NCI-H524 treated with DMSO at 0.1 percent for 48 hours (cell line): Measurements from ENCODE around the gene CLIC3.

Experiments
- DNase-seq: peaks from one replicate; lab custom pipeline; 2025; lab: John Stamatoyannopoulos, UW

Gene CLIC3

DNA sequence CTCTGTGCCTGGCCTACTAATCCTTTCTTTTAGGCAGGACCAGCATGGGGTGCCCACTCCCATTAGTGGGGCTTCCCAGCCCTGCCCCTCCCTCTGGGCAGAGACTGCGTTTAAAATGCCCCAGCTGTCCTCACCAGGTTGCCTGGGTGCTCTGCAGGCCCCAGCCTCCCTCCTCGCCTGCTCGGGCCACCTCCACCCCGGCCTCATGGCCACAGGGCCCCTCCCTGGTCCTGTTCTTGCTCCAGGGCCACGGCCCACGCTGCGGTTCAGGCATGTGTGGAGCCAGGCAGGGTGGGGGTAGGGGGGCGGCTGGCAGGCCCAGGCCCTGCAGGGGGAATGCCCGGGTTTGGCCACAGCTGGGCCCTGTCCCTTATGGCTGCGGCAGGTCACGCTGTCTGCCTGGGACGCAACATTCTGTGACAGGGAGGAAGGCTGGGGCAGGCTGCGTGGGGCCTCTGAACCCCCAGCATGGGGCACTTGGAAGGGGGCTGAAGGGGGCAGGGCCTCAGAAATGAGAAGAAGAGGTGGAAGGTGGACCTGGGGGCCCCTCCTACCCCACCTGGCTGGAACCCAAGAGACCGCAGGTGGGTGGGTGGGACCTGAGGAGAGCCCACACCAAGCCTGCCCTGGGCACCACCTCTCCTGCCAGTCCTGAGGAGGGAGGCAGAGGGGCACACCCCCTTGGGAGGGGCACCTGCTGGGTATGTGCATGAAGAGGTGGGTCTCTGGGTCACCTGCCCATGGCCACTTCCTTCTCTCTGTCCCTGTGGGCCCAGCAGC lies 44.6 kb downstream of the CLIC3 start, which contains the start of gene LCN12:
Gene LCN12, plus strand, starts transcription at position 733 of the 780 bp plus-strand sequence. CDS start 55 bp downstream, outside the sequence.
- no peak for DNase-seq

DNA sequence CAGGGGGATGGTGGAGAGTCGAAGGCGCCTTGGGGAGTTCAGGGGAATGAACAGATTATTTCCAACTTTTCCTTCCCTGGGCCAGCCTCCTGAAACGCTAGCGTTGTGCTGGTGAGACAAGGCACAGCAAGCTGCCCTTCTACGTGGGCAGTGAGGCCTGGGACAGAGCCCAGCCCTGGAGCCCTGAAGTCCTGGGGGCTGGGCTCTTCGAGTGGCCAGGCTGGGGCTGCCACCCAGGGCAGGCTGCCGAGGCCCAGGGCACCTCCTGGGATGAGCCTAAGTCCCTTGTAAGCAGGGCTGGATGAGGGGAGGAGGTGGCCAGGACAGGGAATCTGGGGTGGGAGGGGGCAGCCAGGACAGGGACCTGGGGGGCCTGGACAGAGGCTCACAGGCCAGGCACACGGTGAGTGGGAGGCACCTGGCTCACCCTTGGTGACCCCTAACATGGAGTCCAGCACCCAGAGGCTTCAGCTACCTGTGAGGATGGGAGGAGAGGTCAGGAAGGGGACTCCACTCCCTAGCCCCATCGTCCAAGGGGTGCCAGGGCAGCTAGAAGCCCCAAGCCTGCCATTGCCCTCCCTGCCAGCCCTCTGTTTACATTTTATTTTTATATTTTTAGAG lies 45.6 kb downstream of the CLIC3 start:
- no peak for DNase-seq

DNA sequence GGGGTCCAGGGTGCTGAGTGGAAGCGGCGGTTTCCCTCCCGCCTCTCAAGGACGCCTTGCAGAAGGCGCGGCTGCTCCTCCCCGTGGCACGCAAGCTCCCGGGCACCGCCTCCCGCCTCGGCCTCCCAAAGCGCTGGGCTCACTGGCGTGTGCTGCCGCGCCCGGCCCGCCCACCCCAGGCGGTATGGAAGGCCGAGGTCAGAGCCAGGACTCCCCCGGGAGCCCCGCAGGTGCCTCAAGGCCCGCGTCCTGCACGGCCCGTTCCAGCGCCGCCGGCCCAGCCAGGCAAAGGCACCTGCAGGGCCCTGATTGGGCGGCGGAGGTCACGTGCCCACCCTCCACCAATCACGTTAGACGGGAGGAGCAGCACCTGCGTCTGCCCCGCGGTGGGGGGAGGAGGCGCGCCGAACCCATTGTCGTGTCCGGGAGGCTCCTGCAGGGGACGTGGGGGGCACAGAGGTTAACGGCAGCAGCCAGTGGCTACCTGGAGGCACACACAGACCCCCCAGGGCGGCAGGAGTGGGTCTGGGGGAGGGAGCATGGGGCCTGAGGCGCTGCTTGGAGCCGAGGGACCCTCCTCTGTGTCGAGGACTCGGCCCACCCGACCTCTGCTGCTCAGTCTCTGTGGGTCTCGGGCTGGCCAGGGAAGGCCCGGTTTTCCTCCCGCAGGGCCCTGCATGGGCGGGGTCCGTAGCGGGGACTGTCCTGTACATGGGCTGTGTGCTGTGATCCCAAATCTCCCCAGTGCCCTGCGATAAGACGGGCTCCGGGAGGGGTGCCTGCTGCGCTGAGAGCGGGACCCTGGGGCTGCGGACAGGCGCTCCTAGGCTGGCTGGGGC lies 46.3 kb downstream of the CLIC3 start:
- peak; percentile 43 for DNase-seq

DNA sequence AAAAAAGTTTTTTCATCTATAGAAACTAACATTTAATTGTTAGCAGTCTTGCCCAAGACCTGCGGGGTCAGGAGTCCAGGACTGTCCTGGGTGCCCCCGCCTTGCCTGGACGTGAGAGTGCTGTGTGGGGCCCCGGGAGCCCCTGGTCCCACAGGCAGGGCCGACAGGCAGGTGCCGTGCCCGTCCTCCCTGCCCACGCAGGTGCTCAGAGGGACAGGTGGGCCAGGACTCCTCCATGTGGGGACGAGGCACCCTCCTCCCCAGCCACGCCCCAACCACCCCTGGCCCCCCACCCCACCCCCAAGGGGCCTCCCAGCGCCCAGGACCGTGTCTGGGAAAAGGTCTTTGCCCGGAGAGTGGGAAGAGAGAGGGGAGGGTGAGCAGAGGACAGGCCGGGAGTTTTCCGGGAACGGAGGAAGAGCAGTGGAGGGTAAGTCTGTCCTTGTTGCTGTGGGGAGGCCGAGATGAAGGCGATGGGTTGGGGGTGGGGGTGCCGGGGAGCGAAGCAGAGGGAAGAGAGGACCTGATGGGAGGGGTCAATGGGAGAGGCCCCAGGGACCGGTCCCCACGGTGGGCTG lies 47.0 kb downstream of the CLIC3 start:
- DNase-seq, result no peak

DNA sequence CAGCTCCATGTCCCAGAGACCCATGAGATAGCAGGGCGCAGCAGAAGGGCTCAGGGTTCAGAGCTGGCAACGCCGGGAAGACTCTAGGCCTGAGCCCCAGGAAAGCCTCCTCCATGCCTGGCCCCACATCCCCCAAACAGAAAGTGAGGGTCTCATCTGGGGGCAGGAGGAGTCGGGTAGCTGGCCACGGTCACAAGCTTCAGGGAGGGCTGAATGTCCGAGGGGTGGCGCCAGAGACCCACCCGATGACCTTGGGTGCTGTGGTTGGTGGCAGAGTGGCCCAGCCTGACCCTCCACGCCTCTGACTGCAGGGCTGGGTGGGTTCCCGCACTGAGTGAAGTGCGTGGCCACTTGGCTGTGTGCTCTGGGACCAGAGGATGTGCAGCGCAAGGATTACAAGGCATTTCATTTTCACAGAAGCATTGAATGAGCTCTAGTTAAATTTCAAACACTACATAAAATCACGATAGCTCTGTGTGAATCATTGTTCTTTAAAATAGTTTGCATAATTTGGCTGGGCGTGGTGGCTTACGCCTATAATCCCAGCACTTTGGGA lies 48.3 kb downstream of the CLIC3 start:
- no peak for DNase-seq

DNA sequence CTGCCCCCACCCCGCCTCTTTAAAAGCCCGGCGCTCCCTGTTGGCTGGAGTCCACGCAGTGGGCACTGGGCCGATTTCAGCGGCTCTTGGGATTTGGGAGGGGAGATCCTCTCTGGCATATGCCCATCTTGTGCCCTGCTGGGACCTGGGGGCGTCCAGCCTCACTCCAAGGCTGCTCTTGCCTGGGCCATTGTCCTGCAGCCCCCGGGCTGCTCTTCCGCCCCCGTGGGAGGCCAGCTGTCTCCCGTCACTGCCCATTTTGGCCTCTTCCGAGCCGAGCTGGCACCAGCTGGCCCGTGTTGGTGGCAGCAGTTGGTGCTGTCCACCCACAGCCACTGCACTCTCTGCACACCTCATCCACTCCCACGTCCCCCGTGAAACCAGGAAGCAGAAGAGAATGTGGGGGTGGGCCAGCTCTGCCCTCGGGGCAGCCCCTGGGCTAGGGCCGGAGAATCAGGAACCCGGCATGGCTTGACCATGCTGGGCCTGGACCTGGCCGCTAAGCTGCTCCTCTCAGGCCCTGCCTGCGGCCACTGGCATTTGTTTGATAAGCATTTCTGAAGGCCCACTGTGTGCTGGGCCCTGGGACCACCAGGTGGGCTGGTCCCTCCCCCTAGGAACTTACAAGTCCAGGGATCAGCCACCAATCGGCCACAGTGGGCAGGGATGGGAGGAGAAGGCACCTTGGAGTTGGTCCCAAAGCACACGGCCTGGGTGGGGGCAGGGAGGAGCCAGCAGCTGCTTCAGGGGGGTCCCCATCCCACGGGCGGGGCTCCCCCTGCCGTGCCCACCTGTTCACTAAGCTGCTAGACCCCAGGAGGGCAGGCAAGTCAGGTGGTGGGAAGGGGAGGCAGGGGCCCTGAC lies 49.1 kb downstream of the CLIC3 start:
- no peak for DNase-seq

DNA sequence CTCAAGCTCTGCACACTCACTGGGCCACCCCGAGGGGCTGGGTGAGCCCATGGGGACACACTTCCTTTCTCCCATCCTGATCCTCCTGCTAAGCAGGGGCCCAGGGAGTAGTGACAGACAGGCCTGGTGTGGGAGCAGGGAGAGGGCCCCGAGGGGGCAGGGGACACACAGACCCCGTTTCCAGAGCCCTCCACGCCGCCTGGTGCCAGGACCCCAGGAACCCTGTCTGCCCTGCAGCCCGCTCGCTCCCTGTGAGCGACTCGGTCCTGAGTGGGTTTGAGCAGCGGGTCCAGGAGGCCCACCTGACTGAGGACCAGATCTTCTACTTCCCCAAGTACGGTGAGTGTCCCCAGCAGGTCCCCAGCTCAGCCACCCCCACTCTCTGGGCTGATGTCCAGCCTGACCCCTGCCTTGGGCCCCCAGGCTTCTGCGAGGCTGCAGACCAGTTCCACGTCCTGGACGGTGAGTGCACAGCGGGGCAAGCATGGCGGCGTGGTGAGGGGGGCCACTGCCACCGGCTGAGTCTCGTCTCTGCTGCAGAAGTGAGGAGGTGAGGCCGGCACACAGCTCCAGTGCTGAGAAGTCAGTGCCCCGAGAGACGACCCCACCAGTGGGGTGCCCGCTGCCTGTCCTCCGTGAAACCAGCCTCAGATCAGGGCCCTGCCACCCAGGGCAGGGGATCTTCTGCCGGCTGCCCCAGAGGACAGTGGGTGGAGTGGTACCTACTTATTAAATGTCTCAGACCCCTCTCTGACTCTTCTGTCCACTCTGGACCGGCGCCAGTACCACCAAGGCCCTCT lies 49.9 kb downstream of the CLIC3 start:
- DNase-seq, result no peak

DNA sequence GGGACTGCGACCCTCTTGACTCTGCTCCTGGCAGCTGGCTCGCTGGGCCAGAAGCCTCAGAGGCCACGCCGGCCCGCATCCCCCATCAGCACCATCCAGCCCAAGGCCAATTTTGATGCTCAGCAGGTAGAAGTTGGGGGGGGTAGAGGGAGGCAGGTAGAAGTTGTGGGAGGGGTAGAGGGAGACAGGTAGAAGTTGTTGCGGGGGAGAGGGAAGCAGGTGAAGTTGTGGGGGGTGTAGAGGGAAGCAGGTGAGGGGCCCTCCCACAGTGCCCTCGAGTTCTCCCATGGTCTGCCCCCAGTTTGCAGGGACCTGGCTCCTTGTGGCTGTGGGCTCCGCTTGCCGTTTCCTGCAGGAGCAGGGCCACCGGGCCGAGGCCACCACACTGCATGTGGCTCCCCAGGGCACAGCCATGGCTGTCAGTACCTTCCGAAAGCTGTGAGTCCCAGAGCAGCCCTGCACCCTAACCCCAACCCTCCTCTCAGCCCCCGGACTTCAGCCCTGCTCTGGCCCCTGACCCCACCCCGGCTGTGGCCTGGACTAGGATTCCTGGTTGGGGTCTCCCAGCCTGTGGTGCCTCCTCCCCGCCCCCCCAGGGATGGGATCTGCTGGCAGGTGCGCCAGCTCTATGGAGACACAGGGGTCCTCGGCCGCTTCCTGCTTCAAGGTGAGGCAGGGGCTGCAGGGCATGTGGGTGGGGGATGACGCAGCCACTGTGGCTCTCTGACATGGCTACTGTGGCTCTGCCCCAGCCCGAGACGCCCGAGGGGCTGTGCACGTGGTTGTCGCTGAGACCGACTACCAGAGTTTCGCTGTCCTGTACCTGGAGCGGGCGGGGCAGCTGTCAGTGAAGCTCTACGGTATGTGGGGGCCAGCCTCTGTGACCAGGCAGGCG lies 50.8 kb downstream of the CLIC3 start:
- no peak for DNase-seq
